Activated naive CD8-positive, alpha-beta T cell (primary cell): Measurements from ENCODE around the gene ZNF677.
"Not testable (repeated sequence)": the region's sequence is repeated elsewhere in the genome, so short reads cannot be mapped to it uniquely, and the experiment has no call there.

Source experiments
- H3K27ac Mint-ChIP-seq: one replicate; pipeline ENCODE4 v1.8.0; 2021; ENCODE audit warnings: mixed read lengths
- H3K27me3 Mint-ChIP-seq: one replicate; pipeline ENCODE4 v1.8.0; 2021; ENCODE audit warnings: mixed read lengths
- H3K36me3 Mint-ChIP-seq: one replicate; pipeline ENCODE4 v1.8.0; 2021; ENCODE audit warnings: mixed read lengths
- H3K4me1 Mint-ChIP-seq: one replicate; pipeline ENCODE4 v1.8.0; 2021; ENCODE audit warnings: low read depth, mixed read lengths
- H3K4me3 Mint-ChIP-seq: one replicate; pipeline ENCODE4 v1.8.0; 2021; ENCODE audit warnings: mild to moderate bottlenecking, mixed read lengths
- H3K9me3 Mint-ChIP-seq: one replicate; pipeline ENCODE4 v1.8.0; 2021; ENCODE audit warnings: low read depth, mixed read lengths

Gene ZNF677

GRCh38 chr19:53254411-53255341 is at the start of gene ZNF677:
ZNF677 (minus strand) TSS chr19:53254873; CDS start chr19:53251550, 3,323 bp downstream.
- H3K4me3 Mint-ChIP-seq, result peak within 1 kb of the TSS; percentile 89
- peaks cover 10% of the 10 kb centered on the region for H3K4me1 Mint-ChIP-seq
- peaks cover 38% of the 10 kb centered on the region for H3K9me3 Mint-ChIP-seq
- H3K36me3 Mint-ChIP-seq, result peaks cover 43% of the 10 kb centered on the region
- no peak within 1 kb of the TSS for H3K27ac Mint-ChIP-seq
- H3K27me3 Mint-ChIP-seq, result peaks cover 4% of the 10 kb centered on the region

- H3K27me3 Mint-ChIP-seq, H3K9me3 Mint-ChIP-seq, H3K27ac Mint-ChIP-seq, H3K4me3 Mint-ChIP-seq, H3K4me1 Mint-ChIP-seq: not testable (repeated sequence)
- peaks cover 14% of the 10 kb centered on the region for H3K36me3 Mint-ChIP-seq
Measured at GRCh38 chr19:53301341-53301740, 46.7 kb upstream of the ZNF677 start.

- Mint-ChIP-seq H3K27ac (no peak overlapping the region), H3K36me3 (peaks cover 6% of the 10 kb centered on the region), H3K27me3 (no peaks in the 10 kb centered on the region), H3K9me3 (peaks cover 10% of the 10 kb centered on the region), H3K4me3 (no peak overlapping the region), H3K4me1 (no peaks in the 10 kb centered on the region)
Measured at GRCh38 chr19:53294786-53295441, 40.2 kb upstream of the ZNF677 start.

- peaks cover 8% of the 10 kb centered on the region for H3K36me3 Mint-ChIP-seq
- H3K9me3 Mint-ChIP-seq, result peaks cover 3% of the 10 kb centered on the region
- no peaks in the 10 kb centered on the region for H3K4me1 Mint-ChIP-seq
- H3K4me3 Mint-ChIP-seq, result no peak overlapping the region
- no peak overlapping the region for H3K27ac Mint-ChIP-seq
- no peaks in the 10 kb centered on the region for H3K27me3 Mint-ChIP-seq
Measured at GRCh38 chr19:53290758-53291549, 36.3 kb upstream of the ZNF677 start.

DNA sequence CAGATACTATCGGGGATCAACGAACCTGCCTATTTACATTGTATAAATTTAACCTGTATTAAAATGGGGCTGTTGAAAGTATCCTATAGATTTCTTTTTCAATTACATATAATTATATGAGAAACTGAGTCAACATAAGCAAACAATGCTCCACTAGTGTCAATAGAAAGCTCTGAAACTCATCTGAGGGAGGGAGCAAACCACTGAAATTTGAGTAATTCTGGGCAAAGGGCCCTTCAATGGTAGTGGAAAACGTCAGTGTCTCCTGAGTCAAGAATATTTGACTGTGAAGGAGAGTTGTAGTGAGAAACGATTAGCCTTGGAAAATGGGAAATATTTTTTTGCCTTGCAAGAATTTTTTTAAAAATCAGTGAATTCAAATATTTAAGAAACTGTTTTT is 30.4 kb upstream of the ZNF677 start:
- Mint-ChIP-seq H3K36me3 (peaks cover 6% of the 10 kb centered on the region), H3K4me3 (no peak overlapping the region), H3K4me1 (no peaks in the 10 kb centered on the region), H3K9me3 (no peaks in the 10 kb centered on the region), H3K27me3 (no peaks in the 10 kb centered on the region), H3K27ac (no peak overlapping the region)

DNA sequence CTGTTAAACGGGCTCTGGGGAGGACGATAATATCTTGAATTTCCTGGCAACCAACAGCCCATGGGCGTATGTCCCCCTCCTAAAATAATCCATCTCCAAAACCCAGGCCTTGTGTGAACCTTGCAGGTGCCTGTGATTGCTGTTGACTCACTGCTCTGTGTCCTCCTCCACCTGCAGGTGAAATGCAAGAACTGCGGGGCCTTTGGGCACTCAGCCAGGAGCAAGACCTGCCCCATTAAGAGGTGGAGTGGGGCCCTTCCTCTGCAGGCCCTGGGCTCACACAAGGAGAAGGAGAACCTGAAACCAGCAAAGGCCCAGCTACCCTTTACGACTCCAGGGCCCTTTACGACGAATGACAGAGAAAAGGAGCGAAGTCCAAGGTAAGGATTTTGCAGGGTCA is 27.3 kb upstream of the ZNF677 start:
- H3K36me3 Mint-ChIP-seq, H3K4me1 Mint-ChIP-seq, H3K4me3 Mint-ChIP-seq, H3K27ac Mint-ChIP-seq, H3K27me3 Mint-ChIP-seq: not testable (repeated sequence)
- peaks cover 15% of the 10 kb centered on the region for H3K9me3 Mint-ChIP-seq

DNA sequence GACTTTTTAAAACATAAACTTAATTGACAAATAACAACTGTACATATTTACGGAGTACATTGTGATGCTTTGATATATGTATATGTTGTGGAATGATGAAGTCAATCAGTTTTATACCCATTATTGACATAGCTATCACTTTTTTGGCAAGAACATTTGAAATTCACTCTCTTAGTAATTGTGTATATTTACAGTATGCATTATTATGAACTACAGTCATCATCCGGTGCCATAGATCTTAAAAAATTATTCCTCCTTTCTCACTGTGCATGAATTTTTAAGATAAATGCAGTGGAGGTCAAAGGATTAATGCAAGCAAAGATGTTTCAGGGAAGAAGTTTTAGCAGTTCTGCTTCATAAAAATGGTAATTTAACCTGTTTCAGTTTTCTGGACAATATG is 20.8 kb upstream of the ZNF677 start:
- H3K36me3 Mint-ChIP-seq, result peaks cover 18% of the 10 kb centered on the region
- H3K4me1 Mint-ChIP-seq, result no peaks in the 10 kb centered on the region
- peaks cover 53% of the 10 kb centered on the region for H3K9me3 Mint-ChIP-seq
- no peak overlapping the region for H3K4me3 Mint-ChIP-seq
- H3K27ac Mint-ChIP-seq, result no peak overlapping the region
- H3K27me3 Mint-ChIP-seq, result peaks cover 9% of the 10 kb centered on the region

DNA sequence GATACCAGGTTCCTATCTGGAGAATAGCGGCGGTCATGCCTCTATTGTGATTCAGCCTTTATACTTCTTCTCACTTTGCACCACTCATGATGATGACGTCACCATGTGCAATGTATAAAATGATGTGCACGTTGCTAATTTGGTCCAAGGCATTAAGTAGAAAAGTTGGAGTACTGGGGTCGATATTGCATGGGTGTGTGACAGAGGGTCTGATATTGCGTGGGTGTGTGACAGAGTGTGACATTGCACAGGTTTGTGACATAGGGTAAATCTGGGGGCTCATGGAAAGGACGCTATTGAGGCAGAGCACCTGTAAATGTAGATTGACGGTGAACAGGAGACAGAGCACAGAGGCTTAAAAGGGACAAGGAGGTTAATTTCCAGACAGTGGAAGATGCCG is 17.4 kb upstream of the ZNF677 start:
- Mint-ChIP-seq H3K4me1 (no peaks in the 10 kb centered on the region), H3K27ac (no peak overlapping the region), H3K27me3 (peaks cover 5% of the 10 kb centered on the region), H3K4me3 (no peak overlapping the region), H3K9me3 (peaks cover 43% of the 10 kb centered on the region), H3K36me3 (peaks cover 21% of the 10 kb centered on the region)

DNA sequence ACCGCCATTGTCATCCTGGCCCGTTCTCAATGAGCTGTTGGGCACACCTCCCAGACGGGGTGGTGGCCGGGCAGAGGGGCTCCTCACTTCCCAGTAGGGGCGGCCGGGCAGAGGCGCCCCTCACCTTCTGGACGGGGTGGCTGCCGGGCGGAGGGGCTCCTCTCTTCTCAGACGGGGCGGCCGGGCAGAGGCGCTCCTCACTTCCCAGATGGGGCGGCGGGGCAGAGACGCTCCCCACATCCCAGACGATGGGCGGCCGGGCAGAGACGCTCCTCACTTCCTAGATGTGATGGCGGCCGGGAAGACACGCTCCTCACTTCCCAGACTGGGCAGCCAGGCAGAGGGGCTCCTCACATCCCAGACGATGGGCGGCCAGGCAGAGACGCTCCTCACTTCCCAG is 15.2 kb upstream of the ZNF677 start:
- not testable (repeated sequence) for H3K27ac Mint-ChIP-seq, H3K4me1 Mint-ChIP-seq, H3K4me3 Mint-ChIP-seq
- H3K36me3 Mint-ChIP-seq, result peaks cover 17% of the 10 kb centered on the region
- H3K9me3 Mint-ChIP-seq, result peaks cover 46% of the 10 kb centered on the region
- peaks cover 15% of the 10 kb centered on the region for H3K27me3 Mint-ChIP-seq

- H3K9me3 Mint-ChIP-seq, result peaks cover 51% of the 10 kb centered on the region
- H3K27me3 Mint-ChIP-seq, result peaks cover 16% of the 10 kb centered on the region
- H3K27ac Mint-ChIP-seq, H3K4me3 Mint-ChIP-seq, H3K4me1 Mint-ChIP-seq: not testable (repeated sequence)
- peaks cover 19% of the 10 kb centered on the region for H3K36me3 Mint-ChIP-seq
Measured at GRCh38 chr19:53267623-53268022, 12.9 kb upstream of the ZNF677 start, which contains the start of gene VN1R4. VN1R4 (minus strand) TSS chr19:53267723; CDS start chr19:53267665, 58 bp downstream.

GRCh38 chr19:53257715-53258342 is 3.2 kb upstream of the ZNF677 start, which contains the start of gene VN1R2:
VN1R2 (plus strand) TSS chr19:53258292; CDS start chr19:53258376, 84 bp downstream.
- H3K27me3 Mint-ChIP-seq, H3K27ac Mint-ChIP-seq, H3K4me3 Mint-ChIP-seq, H3K4me1 Mint-ChIP-seq: not testable (repeated sequence)
- H3K36me3 Mint-ChIP-seq, result peaks cover 22% of the 10 kb centered on the region
- H3K9me3 Mint-ChIP-seq, result peaks cover 23% of the 10 kb centered on the region

- Mint-ChIP-seq H3K4me1 (no peaks in the 10 kb centered on the region), H3K36me3 (peaks cover 72% of the 10 kb centered on the region), H3K9me3 (peaks cover 73% of the 10 kb centered on the region)
Measured at GRCh38 chr19:53246498-53246897, 8.2 kb downstream of the ZNF677 start.

GRCh38 chr19:53237114-53237777 is 17.4 kb downstream of the ZNF677 start:
- peaks cover 59% of the 10 kb centered on the region for H3K36me3 Mint-ChIP-seq
- H3K9me3 Mint-ChIP-seq, result peaks cover 52% of the 10 kb centered on the region
- H3K4me3 Mint-ChIP-seq, result no peak overlapping the region
- H3K27ac Mint-ChIP-seq, result no peak overlapping the region
- no peaks in the 10 kb centered on the region for H3K4me1 Mint-ChIP-seq
- H3K27me3 Mint-ChIP-seq, result no peaks in the 10 kb centered on the region

More at GRCh38 chr19:53246498-53246897, 8.2 kb downstream of the ZNF677 start:
- Mint-ChIP-seq H3K27me3 (no peaks in the 10 kb centered on the region), H3K4me3 (no peak overlapping the region), H3K27ac (no peak overlapping the region)

- Mint-ChIP-seq H3K27ac (no peak overlapping the region), H3K36me3 (peaks cover 32% of the 10 kb centered on the region), H3K9me3 (peaks cover 29% of the 10 kb centered on the region), H3K4me3 (no peak overlapping the region), H3K27me3 (no peaks in the 10 kb centered on the region), H3K4me1 (no peaks in the 10 kb centered on the region)
Measured at GRCh38 chr19:53224606-53225005, 30.1 kb downstream of the ZNF677 start.
